HepG2 (cell line): ENCODE data around the gene TTC16. TPM values are rescaled to one million over a fixed set of nuclear protein-coding genes. Genes with fewer than 3 reads are reported as not detected.

Source experiments
- ATAC-seq: fragments of 200-7000 bp; cut with Tn5 transposase; 3 replicates; pipeline ENCODE4 v1.9.1; 2020; ENCODE audit warnings: mild to moderate bottlenecking, moderate library complexity
- BruUV-seq: library from RNA; stranded (reverse); fragments of 400-500 nt; replicated peaks from 2 replicates; lab custom pipeline; 2021; lab: Mats Ljungman, UMichigan
- CTCF ChIA-PET: fragments of 300-600 bp; formaldehyde crosslinking; extraction: SDS; loops from one replicate; lab custom pipeline; 2021; ENCODE audit warnings: low total read pairs, inconsistent platforms, low intra/inter-chr PET ratio; lab: Yijun Ruan, JAX
- POLR2A ChIA-PET: fragments of 350-600 bp; sonication (Branson Sonifier 250); formaldehyde crosslinking; loops from one replicate; lab custom pipeline; 2020; ENCODE audit warnings: antibody characterized with exemption, inconsistent platforms; lab: Yijun Ruan, JAX
- DNase-seq: peaks from one replicate; pipeline ENCODE4 v3.0.0-alpha.2; 2015; ENCODE audit warnings: low spot score
- FAIRE-seq: peaks from 3 replicates; lab custom pipeline; 2011; peaks lifted over from hg19 to GRCh38; lab: Jason Lieb, UNC
- H2AFZ ChIP-seq: one replicate; pipeline ENCODE4 v1.6.1; 2011; ENCODE audit warnings: low read length, inconsistent platforms
- H3K27ac ChIP-seq: fragments of 300-600 bp; 3 replicates; pipeline ENCODE4 v1.8.0; 2011; ENCODE audit warnings: mixed run types, mild to moderate bottlenecking, mixed read lengths, low read length, inconsistent platforms; ENCODE audit not compliant: insufficient read depth; ENCODE audit errors: extremely low read length
- H3K27me3 ChIP-seq, 2 experiments: fragments of 200-600 bp in 1 of 2; 2 replicates in 1 of 2; 3 replicates in 1 of 2; pipeline versions ENCODE4 v1.6.0 to v1.8.0; 2011; ENCODE audit warnings: low read length in 2 of 2, mild to moderate bottlenecking in 2 of 2, moderate library complexity in 2 of 2, inconsistent platforms in 1 of 2; ENCODE audit not compliant: insufficient read depth in 2 of 2, control insufficient read depth in 1 of 2
- H3K36me3 ChIP-seq, 2 experiments: fragments of 200-600 bp in 1 of 2; replicated peaks in 1 of 2; 2 replicates in 1 of 2; 3 replicates in 1 of 2; pipeline versions ENCODE4 v1.5.1 to v1.8.0; 2011; ENCODE audit warnings: low read length in 2 of 2, inconsistent platforms in 1 of 2; ENCODE audit not compliant: insufficient read depth in 2 of 2, control insufficient read depth in 1 of 2
- H3K4me1 ChIP-seq: 2 replicates; pipeline ENCODE4 v1.5.1; 2012; ENCODE audit warnings: low read length, inconsistent platforms; ENCODE audit not compliant: insufficient read depth
- H3K4me2 ChIP-seq: 2 replicates; pipeline ENCODE4 v1.6.0; 2011; ENCODE audit warnings: low read depth, low read length, inconsistent platforms
- H3K4me3 ChIP-seq, 3 experiments: fragments of 200-600 bp in 1 of 3; sonication (generic), shearing (Covaris generic) in 1 of 3; replicated peaks in 1 of 3; 2 replicates each; pipeline ENCODE4 v1.5.1; 2011 to 2016; ENCODE audit warnings: low read length in 3 of 3, inconsistent platforms in 2 of 3, low read depth in 2 of 3, mild to moderate bottlenecking in 2 of 3, control low read depth in 1 of 3, mixed read lengths in 1 of 3; ENCODE audit not compliant: insufficient read depth in 1 of 3
- H3K79me2 ChIP-seq: one replicate; pipeline ENCODE4 v1.6.1; 2011; ENCODE audit warnings: low read length, inconsistent platforms; ENCODE audit not compliant: insufficient read depth
- H3K9ac ChIP-seq: 2 replicates; pipeline ENCODE4 v1.6.0; 2011; ENCODE audit warnings: mild to moderate bottlenecking, low read depth, low read length, inconsistent platforms; ENCODE audit not compliant: insufficient read depth
- H3K9me3 ChIP-seq: 2 replicates; pipeline ENCODE4 v1.5.1; 2012; ENCODE audit warnings: mild to moderate bottlenecking, low read length
- H4K20me1 ChIP-seq: 2 replicates; pipeline ENCODE4 v1.6.0; 2011; ENCODE audit warnings: inconsistent platforms, mild to moderate bottlenecking, low read length, moderate library complexity; ENCODE audit not compliant: insufficient read depth
- AHDC1 ChIP-seq: sonication (generic); formaldehyde crosslinking; IDR thresholded peaks from 2 replicates; pipeline ENCODE4 v1.5.1; 2020; ENCODE audit warnings: mild to moderate bottlenecking, missing genetic modification reagents, borderline replicate concordance
- FOXJ3 ChIP-seq: sonication (generic); formaldehyde crosslinking; IDR thresholded peaks from 2 replicates; pipeline ENCODE4 v1.4.0; 2020; ENCODE audit warnings: missing genetic modification reagents, mild to moderate bottlenecking, borderline replicate concordance
- JUNB ChIP-seq: sonication (generic); formaldehyde crosslinking; IDR thresholded peaks from 2 replicates; pipeline ENCODE4 v1.8.0; 2022; ENCODE audit warnings: missing genetic modification reagents, mild to moderate bottlenecking, borderline replicate concordance
- MNT ChIP-seq: fragments of 450-650 bp; IDR thresholded peaks from 2 replicates; pipeline ENCODE4 v1.6.1; 2016
- PHF8 ChIP-seq: sonication (generic); formaldehyde crosslinking; IDR thresholded peaks from 2 replicates; pipeline ENCODE4 v1.5.0; 2020; ENCODE audit warnings: missing genetic modification reagents
- TBX3 ChIP-seq: fragments of 450-650 bp; IDR thresholded peaks from 2 replicates; pipeline ENCODE4 v1.6.1; 2017; ENCODE audit warnings: antibody characterized with exemption, mild to moderate bottlenecking, inconsistent platforms, borderline replicate concordance
- ZNF326 ChIP-seq: sonication (generic); formaldehyde crosslinking; IDR thresholded peaks from 2 replicates; pipeline ENCODE4 v1.4.0; 2020; ENCODE audit warnings: missing genetic modification reagents, borderline replicate concordance
- ZNF501 ChIP-seq: sonication (generic); formaldehyde crosslinking; IDR thresholded peaks from 2 replicates; pipeline ENCODE4 v1.5.1; 2020; ENCODE audit warnings: mild to moderate bottlenecking, moderate library complexity, missing genetic modification reagents
- ZSCAN22 ChIP-seq: sonication (generic); formaldehyde crosslinking; IDR thresholded peaks from 2 replicates; pipeline ENCODE4 v1.4.0; 2020; ENCODE audit warnings: mild to moderate bottlenecking, missing genetic modification reagents
- WGBS: methylation state at CpG from one replicate; pipeline ENCODE4 v1.1.6; 2017; ENCODE audit warnings: low lambda C conversion rate; 5-methylcytosine and 5-hydroxymethylcytosine counted together
- in situ Hi-C: cut with HindIII; loops from 2 replicates; pipeline ENCODE4 v1.10.0; 2017; ENCODE audit warnings: low pct_unique_long_range_greater_than_20kb; ENCODE audit not compliant: extremely low pct_ligation_motif_present
- intact Hi-C: fragments of 100-400 bp; cut with micrococcal nuclease; formaldehyde crosslinking; loops from one replicate; pipeline ENCODE4 v1.10.0; 2022; ENCODE audit not compliant: unreplicated experiment
- polyA plus RNA-seq, 8 experiments: library from polyadenylated mRNA; depleted of rRNA in 3 of 8; stranded (reverse) in 7 of 8; unstranded in 1 of 8; fragments of >200 nt; fragmentation: Illumina TruSeq in 4 of 8; extraction: Trizol in 4 of 8; gene quantifications; 2 replicates each; pipeline versions ENCODE4 v1.2.1 to v1.2.3, GENCODE V29; 2011 to 2016; ENCODE audit warnings: low read depth in 4 of 8, missing spikeins in 1 of 8, mixed read lengths in 1 of 8; ENCODE audit not compliant: insufficient read depth in 1 of 8
- total RNA-seq, 5 experiments: library from RNA; depleted of rRNA; stranded (reverse); fragments of >200 nt; fragmentation: Illumina TruSeq; extraction: Trizol; gene quantifications; 2 replicates each; pipeline ENCODE4 v1.2.3, GENCODE V29; 2016; ENCODE audit warnings: low read depth in 1 of 5

TTC16 gene
- total and polyA plus RNA-seq, 2 of the 13 experiments (the other 11 are each of a cell fraction or from before 2014, with no cell fraction given) = not detected

GRCh38 chr9:127700140-127700539 is 15.7 kb upstream of the TTC16 start:
- ChIA-PET CTCF (no interaction called here), POLR2A (no interaction called here)
- Histone ChIP-seq H3K4me2 (no peak overlapping the region), H3K9me3 (no peaks in the 10 kb centered on the region), H2AFZ (no peak overlapping the region), H3K36me3 (no peaks in the 10 kb centered on the region), H3K4me1 (peaks cover 11% of the 10 kb centered on the region; the same call in 1 of the 2 replicates), H3K79me2 (no peaks in the 10 kb centered on the region), H3K27ac (no peak overlapping the region), H4K20me1 (no peaks in the 10 kb centered on the region), H3K9ac (no peak overlapping the region), H3K4me3 (no peak overlapping the region), H3K27me3 (peaks cover under 1 to 7% of the 10 kb centered on the region in 2 experiments; a peak in 2 of 5 replicates)
- DNase-seq (no peak), FAIRE-seq (no peak), ATAC-seq (no peak)
- intact Hi-C loops (no loop called here), in situ Hi-C loops (no loop called here)
- TF ChIP-seq PHF8 (CRISPR knock-in tag) = no peak
- no peak for TF ChIP-seq MNT
- TF ChIP-seq JUNB (CRISPR knock-in tag) = no peak
- no peak for TF ChIP-seq ZNF501
- no peak for TF ChIP-seq FOXJ3
- TF ChIP-seq ZSCAN22 (CRISPR knock-in tag) = no peak
- no peak for TF ChIP-seq TBX3
- TF ChIP-seq AHDC1 (CRISPR knock-in tag) = no peak
- TF ChIP-seq ZNF326 (CRISPR knock-in tag) = no peak
- BruUV-seq = no TSS peak
- 95% methylated on average over 2 of the region's 2 CpGs for WGBS
